GM19023 (cell line): Measurements from ENCODE around the gene INTS7.
A peak's percentile ranks its signal among the peaks of the same experiment; 100 is the strongest.

ENCODE experiments used
- ATAC-seq: cut with Tn5 transposase; IDR thresholded peaks from one replicate; pipeline ENCODE4 v1.9.1; 2021; ENCODE audit warnings: mild to moderate bottlenecking, moderate library complexity; ENCODE audit not compliant: unreplicated experiment

Gene INTS7

GRCh38 chr1:211910913-211911485 is 124.4 kb downstream of the INTS7 start:
- no peak for ATAC-seq

- ATAC-seq = no peak
Observed at GRCh38 chr1:211910113-211910884, 125.1 kb downstream of the INTS7 start.

- no peak for ATAC-seq
Observed at GRCh38 chr1:211909395-211909794, 126.0 kb downstream of the INTS7 start.

GRCh38 chr1:211908951-211909350 is 126.4 kb downstream of the INTS7 start:
- ATAC-seq = no peak

- peak; percentile 48 for ATAC-seq
Observed at GRCh38 chr1:211908453-211908852, 126.9 kb downstream of the INTS7 start.

- ATAC-seq = no peak
Observed at GRCh38 chr1:211903490-211904245, 131.7 kb downstream of the INTS7 start.

- ATAC-seq = no peak
Observed at GRCh38 chr1:211902624-211903291, 132.6 kb downstream of the INTS7 start.

GRCh38 chr1:211901945-211902344 is 133.4 kb downstream of the INTS7 start:
- no peak for ATAC-seq

GRCh38 chr1:211900441-211900840 is 134.9 kb downstream of the INTS7 start:
- ATAC-seq = no peak

GRCh38 chr1:211896958-211897357 is 138.4 kb downstream of the INTS7 start:
- ATAC-seq = no peak

- no peak for ATAC-seq
Observed at GRCh38 chr1:211895126-211895759, 140.1 kb downstream of the INTS7 start.

GRCh38 chr1:211894312-211894711 is 141.0 kb downstream of the INTS7 start:
- no peak for ATAC-seq

- no peak for ATAC-seq
Observed at GRCh38 chr1:211893260-211893659, 142.1 kb downstream of the INTS7 start.

- ATAC-seq = no peak
Observed at GRCh38 chr1:211892577-211892976, 142.8 kb downstream of the INTS7 start.

- ATAC-seq = no peak
Observed at GRCh38 chr1:211891708-211892107, 143.6 kb downstream of the INTS7 start.
